Measurements from ENCODE around the gene CYBA. TPM values are rescaled to one million over a fixed set of nuclear protein-coding genes. Genes with fewer than 3 reads are reported as not detected.

Gene CYBA
- total and polyA plus RNA-seq, 9 of the 15 experiments (the other 6 are each of a cell fraction or from before 2014, with no cell fraction given) = 0.34 to 683 (median 93.0) TPM

DNA sequence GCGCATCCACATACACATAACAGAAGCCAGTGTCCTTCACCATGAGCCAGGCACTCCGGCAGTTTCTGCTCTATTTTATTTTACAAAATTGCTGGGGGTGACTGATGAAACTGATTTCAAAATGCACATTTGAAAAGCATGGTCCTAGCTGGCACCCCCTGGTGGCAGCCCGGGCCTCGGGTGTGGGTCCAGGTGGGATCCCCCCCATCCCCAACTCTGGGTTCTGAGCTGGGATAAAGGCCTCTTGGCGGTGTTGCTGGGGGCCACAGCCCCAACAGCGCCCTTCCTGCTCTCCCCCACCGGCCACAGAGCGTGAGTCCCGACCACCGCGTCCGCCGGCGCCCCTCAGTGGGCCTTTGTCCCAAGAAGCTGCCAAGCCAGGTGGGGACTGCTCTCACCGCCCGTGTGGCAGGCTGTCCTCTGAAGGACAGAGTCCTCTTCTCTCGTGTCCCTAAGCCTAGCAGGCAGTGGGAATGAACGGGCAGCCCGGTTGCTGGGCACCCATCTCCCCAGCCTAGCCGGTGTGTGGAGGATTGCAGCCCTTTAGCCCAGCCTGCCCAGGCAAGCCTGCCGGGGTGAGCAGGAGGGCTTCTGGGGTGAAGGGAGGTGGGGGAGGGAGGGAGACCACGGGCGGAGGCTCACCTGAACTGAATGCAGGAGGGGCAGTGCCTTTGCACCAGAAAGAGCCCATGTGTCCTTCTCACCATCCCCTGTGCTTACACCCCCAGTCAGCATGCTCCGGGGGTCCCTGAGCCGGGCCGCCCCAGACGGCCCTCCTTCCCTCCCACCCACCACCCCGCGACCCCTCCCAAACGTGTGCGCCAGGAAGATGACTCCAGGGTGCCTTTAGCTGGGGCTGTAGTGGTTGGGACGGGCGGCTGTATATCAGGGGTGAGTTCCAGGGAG, 34.6 kb upstream of the CYBA start (continued):
- TF ChIP-seq, protein P1, sequence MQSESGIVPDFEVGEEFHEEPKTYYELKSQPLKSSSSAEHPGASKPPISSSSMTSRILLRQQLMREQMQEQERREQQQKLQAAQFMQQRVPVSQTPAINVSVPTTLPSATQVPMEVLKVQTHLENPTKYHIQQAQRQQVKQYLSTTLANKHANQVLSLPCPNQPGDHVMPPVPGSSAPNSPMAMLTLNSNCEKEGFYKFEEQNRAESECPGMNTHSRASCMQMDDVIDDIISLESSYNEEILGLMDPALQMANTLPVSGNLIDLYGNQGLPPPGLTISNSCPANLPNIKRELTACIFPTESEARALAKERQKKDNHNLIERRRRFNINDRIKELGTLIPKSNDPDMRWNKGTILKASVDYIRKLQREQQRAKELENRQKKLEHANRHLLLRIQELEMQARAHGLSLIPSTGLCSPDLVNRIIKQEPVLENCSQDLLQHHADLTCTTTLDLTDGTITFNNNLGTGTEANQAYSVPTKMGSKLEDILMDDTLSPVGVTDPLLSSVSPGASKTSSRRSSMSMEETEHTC (IDR thresholded peaks at IDR 0.05) = no peak
- TF ChIP-seq RAD21 (CRISPR knock-in tag; conservative IDR thresholded peaks at IDR 0.05 in 1 of 2, IDR thresholded peaks at IDR 0.05 in 1 of 2) = peak in 1 of 2 experiments; percentile 37; a peak in 2 of 4 replicates
- 0 out of 2 replicates have a peak, but pooled peaks have one; percentile 14 for TF ChIP-seq SMC3 (conservative IDR thresholded peaks at IDR 0.05; ENCODE audit: insufficient read depth, low read depth, low read length)
- peak; percentile 66; the same call in 1 of the 2 replicates for TF ChIP-seq ZBTB7A (IDR thresholded peaks at IDR 0.05; ENCODE audit: borderline replicate concordance, control insufficient read depth, low read depth, low read length)
- peak; percentile 39; the same call in 1 of the 2 replicates for TF ChIP-seq ATF3 (IDR thresholded peaks at IDR 0.05)
- no peak for TF ChIP-seq ATF3 (CRISPR knock-in tag; conservative IDR thresholded peaks at IDR 0.05)
- TF ChIP-seq ZNF224 (CRISPR knock-in tag; IDR thresholded peaks at IDR 0.05) = no peak
- peak; percentile 49 for TF ChIP-seq POLR2G (IDR thresholded peaks at IDR 0.05; ENCODE audit: low read depth, low read length)
- TF ChIP-seq PCBP2 (IDR thresholded peaks at IDR 0.05; ENCODE audit: low read depth, low read length, poor library complexity, severe bottlenecking) = no peak
- TF ChIP-seq ZNF740 (CRISPR knock-in tag; IDR thresholded peaks at IDR 0.05) = peak; percentile 89
- TF ChIP-seq ZNF740 (tag; IDR thresholded peaks at IDR 0.05) = peak in 1 of 2 experiments; percentile 66; a peak in 2 of 4 replicates
- no peak for TF ChIP-seq NCOA6 (IDR thresholded peaks at IDR 0.05)
- TF ChIP-seq NR2C2 (CRISPR knock-in tag; IDR thresholded peaks at IDR 0.05) = 0 out of 2 replicates have a peak, but pooled peaks have one; percentile 33
- no peak for TF ChIP-seq NR2C2 (tag; IDR thresholded peaks at IDR 0.05)
- TF ChIP-seq CTCF (IDR thresholded peaks at IDR 0.05 in 2 of 3, conservative IDR thresholded peaks at IDR 0.05 in 1 of 3; ENCODE audit: insufficient read depth in 2 of 3, low read depth in 1 of 3, low read length in 3 of 3) = peak; percentile 56 to 69 (median 64)
